NB4 (cell line): ENCODE results near the gene CREBRF.

ENCODE experiments used
- DNase-seq: peaks from one replicate; pipeline ENCODE4 v3.0.0; 2010; ENCODE audit warnings: low read depth
- H3K4me3 ChIP-seq: one replicate; pipeline ENCODE4 v1.5.1; 2011; ENCODE audit warnings: mild to moderate bottlenecking, low read depth, low read length, moderate library complexity
- MYC ChIP-seq: IDR thresholded peaks from 2 replicates; pipeline ENCODE4 v1.6.1; 2011; ENCODE audit warnings: low read depth, low read length
- POLR2A ChIP-seq: IDR thresholded peaks from 2 replicates; pipeline ENCODE4 v1.6.1; 2011; ENCODE audit warnings: mild to moderate bottlenecking; ENCODE audit not compliant: insufficient read length; ENCODE audit errors: extremely low read depth
- TF ChIP-seq, protein P1 (sequence below): IDR thresholded peaks from one replicate; pipeline ENCODE4 v1.5.1; 2012; ENCODE audit warnings: low read depth, low read length
- TF ChIP-seq, protein P2 (sequence below): IDR thresholded peaks from 2 replicates; pipeline ENCODE4 v1.6.1; 2011; ENCODE audit warnings: low read depth, low read length

The CREBRF gene

DNA sequence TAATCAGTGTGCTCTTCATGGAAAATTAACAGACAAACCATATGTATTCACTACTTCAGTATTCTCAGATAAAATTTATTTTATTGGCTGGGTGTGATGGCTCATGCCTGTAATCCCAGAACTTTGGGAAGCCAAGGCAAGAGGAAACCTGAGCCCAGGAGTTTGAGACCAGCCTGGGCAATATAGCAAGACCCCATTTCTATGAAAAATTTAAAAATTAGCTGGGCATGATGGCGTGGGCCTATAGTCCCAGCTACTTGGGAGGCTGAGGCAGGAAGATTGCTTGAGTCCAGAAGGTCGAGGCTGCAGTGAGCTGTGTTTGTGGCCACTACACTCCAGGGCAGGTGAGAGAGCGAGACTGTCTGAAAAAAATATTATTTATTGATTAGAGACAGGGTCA, 23.4 kb upstream of the CREBRF start:
- no peak overlapping the region for H3K4me3 ChIP-seq
- DNase-seq, result no peak
- TF ChIP-seq MYC (no peak), POLR2A (no peak)
- TF ChIP-seq, protein P1, sequence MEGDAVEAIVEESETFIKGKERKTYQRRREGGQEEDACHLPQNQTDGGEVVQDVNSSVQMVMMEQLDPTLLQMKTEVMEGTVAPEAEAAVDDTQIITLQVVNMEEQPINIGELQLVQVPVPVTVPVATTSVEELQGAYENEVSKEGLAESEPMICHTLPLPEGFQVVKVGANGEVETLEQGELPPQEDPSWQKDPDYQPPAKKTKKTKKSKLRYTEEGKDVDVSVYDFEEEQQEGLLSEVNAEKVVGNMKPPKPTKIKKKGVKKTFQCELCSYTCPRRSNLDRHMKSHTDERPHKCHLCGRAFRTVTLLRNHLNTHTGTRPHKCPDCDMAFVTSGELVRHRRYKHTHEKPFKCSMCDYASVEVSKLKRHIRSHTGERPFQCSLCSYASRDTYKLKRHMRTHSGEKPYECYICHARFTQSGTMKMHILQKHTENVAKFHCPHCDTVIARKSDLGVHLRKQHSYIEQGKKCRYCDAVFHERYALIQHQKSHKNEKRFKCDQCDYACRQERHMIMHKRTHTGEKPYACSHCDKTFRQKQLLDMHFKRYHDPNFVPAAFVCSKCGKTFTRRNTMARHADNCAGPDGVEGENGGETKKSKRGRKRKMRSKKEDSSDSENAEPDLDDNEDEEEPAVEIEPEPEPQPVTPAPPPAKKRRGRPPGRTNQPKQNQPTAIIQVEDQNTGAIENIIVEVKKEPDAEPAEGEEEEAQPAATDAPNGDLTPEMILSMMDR, result no peak
- TF ChIP-seq, protein P2, sequence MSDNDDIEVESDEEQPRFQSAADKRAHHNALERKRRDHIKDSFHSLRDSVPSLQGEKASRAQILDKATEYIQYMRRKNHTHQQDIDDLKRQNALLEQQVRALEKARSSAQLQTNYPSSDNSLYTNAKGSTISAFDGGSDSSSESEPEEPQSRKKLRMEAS, result no peak

DNA sequence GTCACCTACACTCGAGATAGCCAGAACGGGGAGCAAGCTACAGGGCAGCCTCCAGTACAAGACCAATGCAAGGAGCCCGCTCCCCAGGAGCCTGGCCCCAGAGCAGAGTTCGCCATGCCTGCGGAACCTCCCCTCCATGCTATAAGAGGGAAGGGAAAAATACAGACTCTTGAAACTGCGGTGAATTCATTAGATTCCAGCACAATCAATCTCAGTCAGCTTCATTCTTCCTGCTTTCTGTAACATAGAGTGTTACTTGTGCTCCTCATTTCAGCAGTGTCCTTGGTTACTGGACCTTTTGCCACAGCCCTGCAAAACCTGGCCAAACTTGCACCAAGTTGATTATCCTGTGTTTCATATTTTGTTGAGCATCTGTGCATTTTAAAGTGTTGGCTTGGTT, 22.2 kb upstream of the CREBRF start:
- TF ChIP-seq POLR2A, result no peak
- TF ChIP-seq, protein P1, result no peak
- TF ChIP-seq, protein P2, result no peak
- TF ChIP-seq MYC, result no peak
- no peak for DNase-seq
- H3K4me3 ChIP-seq, result no peak overlapping the region

DNA sequence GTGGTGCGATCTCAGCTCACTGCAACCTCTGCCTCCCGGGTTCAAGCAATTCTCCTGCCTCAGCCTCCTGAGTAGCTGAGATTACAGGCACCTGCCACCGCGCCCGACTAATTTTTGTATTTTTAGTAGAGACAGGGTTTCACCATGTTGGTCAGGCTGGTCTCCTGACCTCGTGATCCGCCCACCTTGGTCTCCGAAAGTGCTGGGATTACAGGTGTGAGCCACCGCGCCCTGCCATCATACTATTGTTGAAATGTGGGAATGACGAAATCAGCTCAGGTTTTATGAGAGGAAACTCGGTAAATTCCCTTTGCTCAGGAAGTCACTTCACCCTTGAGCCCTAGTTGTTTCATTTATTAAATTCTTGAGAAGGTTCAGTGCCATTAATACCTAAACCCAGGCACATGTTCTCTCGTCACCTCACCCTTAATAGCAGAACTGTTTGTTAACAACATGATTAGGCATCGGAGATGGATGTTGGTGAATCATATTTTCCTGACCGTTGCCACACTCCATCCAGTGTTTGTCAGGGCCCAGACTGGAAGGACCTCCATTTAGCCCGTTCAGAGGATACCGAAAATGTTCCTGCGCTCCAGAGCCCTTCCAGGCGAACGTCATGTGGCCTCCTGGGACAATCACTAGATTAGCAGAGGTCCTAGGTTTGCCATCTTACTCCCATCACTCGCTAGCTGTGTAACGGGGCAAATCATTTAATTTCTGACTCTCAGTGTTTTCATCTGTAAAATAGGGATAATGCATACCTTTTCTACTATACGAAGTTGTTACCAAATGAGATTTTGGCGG, 20.0 kb upstream of the CREBRF start:
- no peak for DNase-seq
- TF ChIP-seq MYC (no peak), POLR2A (no peak)
- TF ChIP-seq, protein P1, result no peak
- TF ChIP-seq, protein P2, result no peak
- no peak overlapping the region for H3K4me3 ChIP-seq

DNA sequence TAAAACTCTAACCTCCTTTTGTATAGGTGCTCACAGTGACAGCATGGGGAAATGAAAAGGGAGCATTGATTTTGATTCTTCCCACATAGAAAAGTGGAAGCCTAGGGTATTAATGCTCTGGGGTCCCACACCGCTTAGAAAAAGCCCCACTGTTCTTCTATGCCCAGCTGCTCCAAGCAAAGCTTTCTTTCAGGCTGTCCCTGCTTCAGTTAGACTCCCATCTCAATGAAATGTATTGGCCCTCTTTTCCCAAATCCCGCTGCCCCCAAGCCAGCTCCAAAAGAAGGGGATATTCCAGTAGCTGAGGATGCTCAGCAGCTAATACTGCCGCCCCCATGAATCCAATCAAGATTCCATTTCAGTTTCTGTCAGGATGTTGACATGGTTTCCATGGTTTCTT, 17.0 kb upstream of the CREBRF start:
- DNase-seq, result no peak
- TF ChIP-seq POLR2A (no peak), MYC (no peak)
- TF ChIP-seq, protein P2, result no peak
- TF ChIP-seq, protein P1, result no peak
- no peak overlapping the region for H3K4me3 ChIP-seq

DNA sequence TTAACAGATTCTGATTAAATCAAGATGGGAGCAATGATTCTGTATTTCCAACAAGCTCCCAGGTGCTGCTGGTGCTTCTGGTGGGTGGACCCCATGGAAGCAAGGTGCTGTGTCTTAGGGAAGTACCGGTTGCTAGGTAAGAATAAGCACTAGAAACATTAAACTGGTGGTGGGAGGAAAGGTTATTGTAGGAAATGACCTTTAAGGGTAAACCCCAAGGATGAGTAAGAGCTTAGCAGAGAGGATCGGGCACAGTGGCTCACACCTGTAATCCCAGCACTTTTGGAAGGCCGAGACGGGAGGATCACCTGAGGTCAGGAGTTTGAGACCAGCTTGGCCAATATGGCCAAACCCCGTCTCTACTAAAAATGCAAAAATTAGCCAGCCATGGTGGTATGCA, 16.2 kb upstream of the CREBRF start:
- no peak overlapping the region for H3K4me3 ChIP-seq
- TF ChIP-seq MYC (no peak), POLR2A (no peak)
- TF ChIP-seq, protein P2, result no peak
- TF ChIP-seq, protein P1, result no peak
- no peak for DNase-seq
